ENCODE data around the gene SMIM32. TPM values are rescaled to one million over a fixed set of nuclear protein-coding genes. Genes with fewer than 3 reads are reported as not detected.

SMIM32 gene
- total and polyA plus RNA-seq, 10 donors, result 0.37 TPM; not detected in 9

- peak; percentile 65 for DNase-seq
These were observed 16.5 kb upstream of the SMIM32 start for GRCh38 chr5:136209346-136209910.

GRCh38 chr5:136208916-136209315 is 16.0 kb upstream of the SMIM32 start:
- Histone ChIP-seq H3K27ac (no peak overlapping the region), H3K4me3 (no peak overlapping the region), H3K9me3 (no peaks in the 10 kb centered on the region), H3K4me1 (peaks cover 0 to 4% (median 0%) of the 10 kb centered on the region in 6 donors), H3K27me3 (replicated peaks in 1 of 7) (peaks cover 0 to 49% (median 9%) of the 10 kb centered on the region in 7 donors), H3K36me3 (no peaks in the 10 kb centered on the region)
- WGBS, 5 donors, result 38 to 45% (median 39%) methylated on average over 3 of the region's 3 CpGs
- intact Hi-C loops (cut with DNase I; ENCODE audit: low total_unique reads), result no loop called here
- no peak for DNase-seq
- TF ChIP-seq POLR2AphosphoS5 (IDR thresholded peaks at IDR 0.05), result no peak
- TF ChIP-seq, protein P1, sequence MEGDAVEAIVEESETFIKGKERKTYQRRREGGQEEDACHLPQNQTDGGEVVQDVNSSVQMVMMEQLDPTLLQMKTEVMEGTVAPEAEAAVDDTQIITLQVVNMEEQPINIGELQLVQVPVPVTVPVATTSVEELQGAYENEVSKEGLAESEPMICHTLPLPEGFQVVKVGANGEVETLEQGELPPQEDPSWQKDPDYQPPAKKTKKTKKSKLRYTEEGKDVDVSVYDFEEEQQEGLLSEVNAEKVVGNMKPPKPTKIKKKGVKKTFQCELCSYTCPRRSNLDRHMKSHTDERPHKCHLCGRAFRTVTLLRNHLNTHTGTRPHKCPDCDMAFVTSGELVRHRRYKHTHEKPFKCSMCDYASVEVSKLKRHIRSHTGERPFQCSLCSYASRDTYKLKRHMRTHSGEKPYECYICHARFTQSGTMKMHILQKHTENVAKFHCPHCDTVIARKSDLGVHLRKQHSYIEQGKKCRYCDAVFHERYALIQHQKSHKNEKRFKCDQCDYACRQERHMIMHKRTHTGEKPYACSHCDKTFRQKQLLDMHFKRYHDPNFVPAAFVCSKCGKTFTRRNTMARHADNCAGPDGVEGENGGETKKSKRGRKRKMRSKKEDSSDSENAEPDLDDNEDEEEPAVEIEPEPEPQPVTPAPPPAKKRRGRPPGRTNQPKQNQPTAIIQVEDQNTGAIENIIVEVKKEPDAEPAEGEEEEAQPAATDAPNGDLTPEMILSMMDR (IDR thresholded peaks at IDR 0.05 in 8 of 11, conservative IDR thresholded peaks at IDR 0.05 in 3 of 11), result no peak
- TF ChIP-seq POLR2A (IDR thresholded peaks at IDR 0.05), result no peak

More at GRCh38 chr5:136209346-136209910, 16.5 kb upstream of the SMIM32 start:
- TF ChIP-seq, protein P1 (IDR thresholded peaks at IDR 0.05 in 8 of 11, conservative IDR thresholded peaks at IDR 0.05 in 3 of 11), result no peak
- TF ChIP-seq POLR2AphosphoS5 (IDR thresholded peaks at IDR 0.05), result no peak
- no peak for TF ChIP-seq POLR2A (IDR thresholded peaks at IDR 0.05)
- Histone ChIP-seq H3K27me3 (replicated peaks in 1 of 7) (peaks cover 0 to 54% (median 9%) of the 10 kb centered on the region in 7 donors), H3K27ac (no peak overlapping the region), H3K4me3 (no peak overlapping the region), H3K4me1 (peaks cover 0 to 4% (median 0%) of the 10 kb centered on the region in 6 donors), H3K36me3 (no peaks in the 10 kb centered on the region), H3K9me3 (no peaks in the 10 kb centered on the region)
- intact Hi-C loops (cut with DNase I; ENCODE audit: low total_unique reads), result no loop called here
- 86 to 91% (median 88%) methylated on average over 14 of the region's 14 CpGs for WGBS, 5 donors

DNA sequence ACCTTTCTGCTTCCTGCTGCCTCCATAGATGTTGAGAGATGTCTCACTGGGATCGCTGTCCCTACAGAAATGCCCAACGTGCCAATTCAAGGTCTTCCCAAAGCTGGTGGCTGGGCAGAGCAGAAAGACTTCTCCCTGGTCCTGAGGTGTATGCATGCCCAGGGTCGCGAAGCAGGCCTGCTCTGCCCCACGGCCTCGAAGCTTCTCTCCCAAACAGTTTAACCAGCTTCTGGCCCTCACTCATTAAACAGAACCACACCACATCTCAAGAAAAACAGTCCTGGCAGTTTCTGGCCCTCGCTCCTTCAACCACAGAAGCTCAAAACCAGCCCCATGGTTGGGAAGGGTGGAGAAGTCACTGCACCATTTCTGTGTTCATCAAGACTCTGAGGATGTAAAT is 14.7 kb upstream of the SMIM32 start:
- Histone ChIP-seq H3K36me3 (no peaks in the 10 kb centered on the region), H3K4me3 (no peak overlapping the region), H3K27me3 (replicated peaks in 1 of 7) (peaks cover 0 to 49% (median 10%) of the 10 kb centered on the region in 7 donors), H3K9me3 (no peaks in the 10 kb centered on the region), H3K27ac (no peak overlapping the region), H3K4me1 (peaks cover 0 to 4% (median 0%) of the 10 kb centered on the region in 6 donors)
- DNase-seq, result no peak
- intact Hi-C loops (cut with DNase I; ENCODE audit: low total_unique reads), result no loop called here
- WGBS, 5 donors, result 77 to 94% (median 90%) methylated on average over 7 of the region's 7 CpGs
- TF ChIP-seq POLR2A (IDR thresholded peaks at IDR 0.05) (no peak), POLR2AphosphoS5 (IDR thresholded peaks at IDR 0.05) (no peak)
- TF ChIP-seq, protein P1 (IDR thresholded peaks at IDR 0.05 in 8 of 11, conservative IDR thresholded peaks at IDR 0.05 in 3 of 11), result no peak

DNA sequence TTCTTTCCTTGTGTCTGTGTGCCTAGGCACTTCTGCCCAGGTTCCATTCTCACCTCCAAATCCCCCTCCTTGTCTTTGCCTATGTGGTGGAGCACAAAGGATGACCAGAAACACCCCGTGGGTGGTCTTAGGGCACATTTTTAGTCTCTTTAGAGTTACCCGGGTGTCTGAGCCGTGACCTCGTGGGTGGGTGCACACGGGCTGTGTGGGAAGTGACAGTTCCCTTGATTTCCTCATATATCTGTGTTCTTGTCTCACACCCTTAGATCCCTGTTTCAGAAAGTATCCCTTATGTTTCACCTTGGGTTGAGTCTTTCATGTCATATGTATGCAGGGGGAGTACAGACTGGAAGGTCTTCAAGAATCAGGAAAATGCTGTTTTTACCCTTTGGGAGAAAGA is 13.4 kb upstream of the SMIM32 start:
- 65 to 83% (median 70%) methylated on average over 5 of the region's 5 CpGs for WGBS, 5 donors
- intact Hi-C loops (cut with DNase I; ENCODE audit: low total_unique reads), result no loop called here

More for the DNA sequence above, 13.4 kb upstream of the SMIM32 start:
- Histone ChIP-seq H3K4me1 (no peaks in the 10 kb centered on the region), H3K9me3 (no peaks in the 10 kb centered on the region), H3K36me3 (no peaks in the 10 kb centered on the region), H3K27me3 (replicated peaks in 1 of 7) (peaks cover 0 to 39% (median 4%) of the 10 kb centered on the region in 7 donors), H3K27ac (no peak overlapping the region), H3K4me3 (no peak overlapping the region)
- TF ChIP-seq POLR2A (IDR thresholded peaks at IDR 0.05) (no peak), POLR2AphosphoS5 (IDR thresholded peaks at IDR 0.05) (no peak)
- TF ChIP-seq, protein P1 (IDR thresholded peaks at IDR 0.05 in 8 of 11, conservative IDR thresholded peaks at IDR 0.05 in 3 of 11), result no peak
- DNase-seq, result no peak

Measured in spleen (tissue), 11 donors.